HL-60/S4 (cell line): ENCODE results near the gene ZNF524.

ENCODE experiments used
- in situ Hi-C: fragments of 300-500 bp; cut with MboI; formaldehyde crosslinking; loops from 2 replicates; pipeline ENCODE4 v1.14.3; 2022; ENCODE audit warnings: low sequenced_read_pairs

The ZNF524 gene

DNA sequence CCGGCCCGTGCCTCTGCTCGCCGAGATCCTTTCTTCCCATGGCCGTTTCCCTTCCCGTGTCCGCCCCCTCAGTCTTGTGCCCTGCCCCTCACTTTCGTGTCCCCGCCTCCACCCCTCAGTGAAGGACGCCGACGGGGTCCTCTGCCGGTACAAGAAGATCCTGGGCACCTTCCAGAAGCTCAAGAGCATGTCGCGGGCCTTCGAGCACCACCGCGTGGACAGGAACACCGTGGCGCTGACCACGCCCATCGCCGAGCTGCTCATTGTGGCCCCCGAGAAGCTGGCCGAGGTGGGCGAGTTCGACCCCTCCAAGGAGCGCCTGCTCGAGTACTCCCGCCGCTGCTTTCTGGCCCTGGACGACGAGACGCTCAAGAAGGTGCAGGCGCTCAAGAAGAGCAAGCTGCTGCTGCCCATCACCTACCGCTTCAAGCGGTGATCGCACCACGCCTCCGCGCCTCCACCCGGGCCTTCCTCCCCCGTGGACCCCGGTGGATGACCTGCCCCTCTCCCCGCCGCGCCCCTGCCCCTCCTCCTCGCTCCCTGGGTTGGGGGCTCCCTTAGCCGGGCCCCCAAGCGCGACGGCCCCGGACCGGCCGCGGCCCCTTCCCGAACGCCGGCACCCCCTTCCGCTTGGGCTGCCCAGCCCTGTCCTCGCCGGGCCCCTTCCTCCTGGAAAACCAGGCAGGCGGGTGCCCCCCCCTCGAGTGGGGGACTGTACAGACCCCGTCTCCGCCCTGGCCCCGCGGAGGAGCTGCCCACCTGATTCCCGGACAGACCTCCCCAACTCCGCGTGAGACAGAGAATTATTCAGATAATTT lies 52.4 kb downstream of the ZNF524 start:
- in situ Hi-C loops, result no loop called here
